HCT116 (cell line): ENCODE results near the gene FGFRL1. TPM values are rescaled to one million over a fixed set of nuclear protein-coding genes. Genes with fewer than 3 reads are reported as not detected.

ENCODE experiments used
- ATAC-seq: fragments of 200-7000 bp; cut with Tn5 transposase; 2 replicates; pipeline ENCODE4 v1.9.1; 2020; ENCODE audit warnings: mild to moderate bottlenecking, moderate library complexity
- BruUV-seq: library from RNA; stranded (reverse); fragments of 400-500 nt; replicated peaks from 2 replicates; lab custom pipeline; 2021; lab: Mats Ljungman, UMichigan
- CTCF ChIA-PET: fragments of 300-600 bp; sonication (Branson Sonifier 250); formaldehyde crosslinking; loops from one replicate; lab custom pipeline; 2021; ENCODE audit warnings: antibody characterized with exemption; lab: Charles Lee
- POLR2A ChIA-PET: fragments of 300-600, 350-600 bp; sonication (Branson Sonifier 250); formaldehyde crosslinking; loops from one replicate; lab custom pipeline; 2021; ENCODE audit warnings: antibody characterized with exemption; lab: Charles Lee
- RAD21 ChIA-PET, 2 experiments: fragments of 300-600 bp; sonication (Branson Sonifier 250); formaldehyde crosslinking; loops; one replicate each; lab custom pipeline; 2023; ENCODE audit warnings: low total read pairs in 2 of 2; ENCODE audit not compliant: uncharacterized antibody in 2 of 2, unreplicated experiment in 2 of 2, low non-redundant PET in 1 of 2; lab: Charles Lee
- DNase-seq: peaks from one replicate; pipeline ENCODE4 v3.0.0-alpha.2; 2010; ENCODE audit warnings: low read depth, low spot score
- H2AFZ ChIP-seq: fragments of 200-600 bp; shearing (Covaris generic), sonication (generic); 2 replicates; pipeline ENCODE4 v1.6.1; 2017; ENCODE audit warnings: low read depth, mixed run types, mixed read lengths, antibody characterized with exemption, low read length; ENCODE audit not compliant: poor library complexity, severe bottlenecking
- H3K27ac ChIP-seq: 2 replicates; pipeline ENCODE4 v1.5.1; 2012; ENCODE audit warnings: low read depth, low read length
- H3K27me3 ChIP-seq: fragments of 200-600 bp; sonication (generic); 2 replicates; pipeline ENCODE4 v1.6.1; 2016; ENCODE audit warnings: mixed run types, low read length, mixed read lengths; ENCODE audit not compliant: insufficient read depth
- H3K36me3 ChIP-seq, 2 experiments: fragments of 200-500 bp in 1 of 2; fragments of 200-600 bp in 1 of 2; sonication (Bioruptor generic) in 1 of 2; sonication (generic) in 1 of 2; 2 replicates each; pipeline versions ENCODE4 v1.5.1 to v1.6.1; 2014 to 2016; ENCODE audit warnings: low read length in 2 of 2, inconsistent platforms in 1 of 2, mixed read lengths in 1 of 2, mixed run types in 1 of 2; ENCODE audit not compliant: insufficient read depth in 2 of 2, control insufficient read depth in 1 of 2
- H3K4me1 ChIP-seq, 2 experiments: fragments of 200-600 bp in 1 of 2; sonication (generic) in 1 of 2; 2 replicates each; pipeline versions ENCODE4 v1.5.1 to v1.6.1; 2012 to 2017; ENCODE audit warnings: low read length in 2 of 2, inconsistent platforms in 1 of 2, mild to moderate bottlenecking in 1 of 2, mixed read lengths in 1 of 2, mixed run types in 1 of 2, moderate library complexity in 1 of 2; ENCODE audit not compliant: insufficient read depth in 2 of 2, control insufficient read depth in 1 of 2
- H3K4me2 ChIP-seq: fragments of 200-600 bp; sonication (generic); 2 replicates; pipeline ENCODE4 v1.6.1; 2017; ENCODE audit warnings: mixed run types, low read length, mixed read lengths
- H3K4me3 ChIP-seq, 2 experiments: fragments of 200-600 bp in 1 of 2; sonication (generic) in 1 of 2; replicated peaks in 1 of 2; 2 replicates each; pipeline ENCODE4 v1.5.1; 2011 to 2016; ENCODE audit warnings: low read length in 2 of 2, control low read depth in 1 of 2, low read depth in 1 of 2, mild to moderate bottlenecking in 1 of 2, mixed read lengths in 1 of 2, mixed run types in 1 of 2
- H3K79me2 ChIP-seq: fragments of 200-600 bp; sonication (generic); 2 replicates; pipeline ENCODE4 v1.6.1; 2017; ENCODE audit warnings: mild to moderate bottlenecking, mixed run types, low read length, moderate library complexity, mixed read lengths; ENCODE audit not compliant: insufficient read depth
- H3K9ac ChIP-seq: fragments of 200-600 bp; sonication (generic); 2 replicates; pipeline ENCODE4 v1.6.1; 2016; ENCODE audit warnings: low read length, mixed read lengths
- H3K9me2 ChIP-seq: fragments of 200-600 bp; sonication (generic), shearing (Covaris generic); 2 replicates; pipeline ENCODE4 v1.6.1; 2017; ENCODE audit warnings: mixed run types, mild to moderate bottlenecking, moderate library complexity; ENCODE audit not compliant: insufficient read depth
- H3K9me3 ChIP-seq, 2 experiments: fragments of 200-500 bp in 1 of 2; fragments of 200-600 bp in 1 of 2; sonication (Bioruptor generic) in 1 of 2; sonication (generic) in 1 of 2; 2 replicates each; pipeline ENCODE4 v1.6.1; 2014 to 2017; ENCODE audit warnings: low read length in 2 of 2, mixed read lengths in 2 of 2, inconsistent platforms in 1 of 2, low read depth in 1 of 2, mild to moderate bottlenecking in 1 of 2, mixed run types in 1 of 2, moderate library complexity in 1 of 2; ENCODE audit not compliant: control insufficient read depth in 1 of 2, insufficient read depth in 1 of 2
- H4K20me1 ChIP-seq: fragments of 200-600 bp; sonication (generic), shearing (Covaris generic); 2 replicates; pipeline ENCODE4 v1.6.1; 2017; ENCODE audit warnings: mixed run types, mild to moderate bottlenecking, moderate library complexity; ENCODE audit not compliant: insufficient read depth
- CEBPB ChIP-seq: IDR thresholded peaks from 2 replicates; pipeline ENCODE4 v1.6.1; 2012; ENCODE audit warnings: low read depth
- EGR1 ChIP-seq: IDR thresholded peaks from 2 replicates; pipeline ENCODE4 v1.6.1; 2012; ENCODE audit warnings: low read depth
- EZH2 ChIP-seq: fragments of 200-600 bp; sonication (generic); IDR thresholded peaks from 2 replicates; pipeline ENCODE4 v1.6.1; 2017; ENCODE audit warnings: antibody characterized with exemption, mixed run types
- FOSL1 ChIP-seq: IDR thresholded peaks from 2 replicates; pipeline ENCODE4 v1.6.1; 2012; ENCODE audit warnings: low read depth
- JUND ChIP-seq: IDR thresholded peaks from 2 replicates; pipeline ENCODE4 v1.6.1; 2012
- MAX ChIP-seq: IDR thresholded peaks from 2 replicates; pipeline ENCODE4 v1.6.1; 2012
- POLR2A ChIP-seq: IDR thresholded peaks from 2 replicates; pipeline ENCODE4 v1.7.0; 2011; ENCODE audit warnings: borderline replicate concordance; ENCODE audit not compliant: insufficient read depth, insufficient read length; ENCODE audit errors: extremely low read depth
- POLR2AphosphoS5 ChIP-seq: IDR thresholded peaks from 2 replicates; pipeline ENCODE4 v1.6.1; 2011; ENCODE audit warnings: mild to moderate bottlenecking, low read depth, low read length, moderate library complexity
- YY1 ChIP-seq: IDR thresholded peaks from 2 replicates; pipeline ENCODE4 v1.6.1; 2011; ENCODE audit warnings: low read length, low read depth, moderate library complexity, mild to moderate bottlenecking; ENCODE audit not compliant: insufficient replicate concordance; ENCODE audit errors: extremely low read depth
- ZNF274 ChIP-seq: fragments of 200-500 bp; sonication (Bioruptor generic); IDR thresholded peaks from 2 replicates; pipeline ENCODE4 v1.6.1; 2014; ENCODE audit warnings: mild to moderate bottlenecking, low read depth, low read length, inconsistent platforms
- intact Hi-C: fragments of 100-400 bp; cut with micrococcal nuclease; formaldehyde crosslinking; loops from 2 replicates; pipeline ENCODE4 v1.10.0; 2022
- total RNA-seq: library from RNA; stranded (reverse); gene quantifications from one replicate; pipeline ENCODE4 v1.2.1, GENCODE V29; 2021; ENCODE audit not compliant: unreplicated experiment

The FGFRL1 gene
- total RNA-seq, 1 experiment from 2014 or later: 91.1 TPM

- no peaks in the 10 kb centered on the region for H3K9me3 ChIP-seq
- H3K4me3 ChIP-seq: no peak overlapping the region
- ChIA-PET RAD21 (no interaction called here), POLR2A (no interaction called here), CTCF (interaction anchor here (1.1 kb wide), 1 partner anchor 61 kb away, joined by 3 read pairs; no protein-coding TSS in a partner anchor)
- no peaks in the 10 kb centered on the region for H4K20me1 ChIP-seq
- TF ChIP-seq YY1 (no peak), POLR2AphosphoS5 (no peak), POLR2A (no peak), EGR1 (no peak), ZNF274 (no peak), EZH2 (no peak), JUND (no peak), CEBPB (no peak), FOSL1 (no peak), MAX (no peak)
- H3K36me3 ChIP-seq: no peaks in the 10 kb centered on the region
- H3K4me2 ChIP-seq: no peak overlapping the region
- intact Hi-C loops: no loop called here
- no peak overlapping the region for H2AFZ ChIP-seq
- DNase-seq: no peak
- no peaks in the 10 kb centered on the region for H3K9me2 ChIP-seq
- ATAC-seq: no peak
- H3K27ac ChIP-seq: no peak overlapping the region
- H3K4me1 ChIP-seq: peaks cover 23 to 38% of the 10 kb centered on the region in 2 experiments
- H3K79me2 ChIP-seq: no peaks in the 10 kb centered on the region
- H3K27me3 ChIP-seq: peaks cover 4% of the 10 kb centered on the region
- H3K9ac ChIP-seq: no peak overlapping the region
- no TSS peak for BruUV-seq
Measured at GRCh38 chr4:1047976-1048772, 36.7 kb downstream of the FGFRL1 start.
